ENCODE measurements around the gene HHEX.

Gene HHEX

GRCh38 chr10:92732958-92733357, 43.2 kb downstream of the HHEX start:
- no peak for TF ChIP-seq CTCF (conservative IDR thresholded peaks at IDR 0.05; ENCODE audit: low read depth, low read length)
- Histone ChIP-seq H4K20me1 (ENCODE audit: insufficient read depth) (no peaks in the 10 kb centered on the region), H3K36me3 (ENCODE audit: insufficient read depth) (no peaks in the 10 kb centered on the region), H3K27me3 (ENCODE audit: insufficient read depth, low read depth) (peaks cover 10% of the 10 kb centered on the region; the same call in 1 of the 2 replicates), H2AFZ (ENCODE audit: low read depth) (no peak overlapping the region), H3K4me1 (ENCODE audit: low read depth, poor library complexity, severe bottlenecking) (peaks cover 15% of the 10 kb centered on the region), H3K27ac (no peak overlapping the region), H3K4me3 (IDR thresholded peaks at IDR 0.05; ENCODE audit: insufficient read depth, low read depth, low read length) (no peak overlapping the region), H3K4me2 (no peak overlapping the region), H3K9ac (no peak overlapping the region), H3K79me2 (ENCODE audit: insufficient read depth, low read depth) (no peaks in the 10 kb centered on the region)

- Histone ChIP-seq H3K4me2 (no peak overlapping the region), H3K27me3 (ENCODE audit: insufficient read depth, low read depth) (peaks cover 3% of the 10 kb centered on the region; the same call in 1 of the 2 replicates), H3K9ac (no peak overlapping the region), H3K27ac (no peak overlapping the region), H3K4me3 (IDR thresholded peaks at IDR 0.05; ENCODE audit: insufficient read depth, low read depth, low read length) (no peak overlapping the region), H3K36me3 (ENCODE audit: insufficient read depth) (no peaks in the 10 kb centered on the region), H2AFZ (ENCODE audit: low read depth) (no peak overlapping the region), H4K20me1 (ENCODE audit: insufficient read depth) (no peaks in the 10 kb centered on the region), H3K4me1 (ENCODE audit: low read depth, poor library complexity, severe bottlenecking) (peaks cover 11% of the 10 kb centered on the region), H3K79me2 (ENCODE audit: insufficient read depth, low read depth) (no peaks in the 10 kb centered on the region)
- TF ChIP-seq CTCF (conservative IDR thresholded peaks at IDR 0.05; ENCODE audit: low read depth, low read length), result no peak
Measured at GRCh38 chr10:92734301-92734700, 44.5 kb downstream of the HHEX start.

GRCh38 chr10:92735938-92736337, 46.2 kb downstream of the HHEX start:
- no peaks in the 10 kb centered on the region for H3K36me3 ChIP-seq (ENCODE audit: insufficient read depth)
- no peak overlapping the region for H3K9ac ChIP-seq
- no peaks in the 10 kb centered on the region for H3K79me2 ChIP-seq (ENCODE audit: insufficient read depth, low read depth)
- no peak for TF ChIP-seq CTCF (conservative IDR thresholded peaks at IDR 0.05; ENCODE audit: low read depth, low read length)
- H3K27me3 ChIP-seq (ENCODE audit: insufficient read depth, low read depth), result no peaks in the 10 kb centered on the region; the same call in 1 of the 2 replicates
- peaks cover 4% of the 10 kb centered on the region for H3K4me1 ChIP-seq (ENCODE audit: low read depth, poor library complexity, severe bottlenecking)
- no peaks in the 10 kb centered on the region for H4K20me1 ChIP-seq (ENCODE audit: insufficient read depth)
- H3K4me2 ChIP-seq, result no peak overlapping the region
- H3K4me3 ChIP-seq (IDR thresholded peaks at IDR 0.05; ENCODE audit: insufficient read depth, low read depth, low read length), result no peak overlapping the region
- no peak overlapping the region for H3K27ac ChIP-seq
- no peak overlapping the region for H2AFZ ChIP-seq (ENCODE audit: low read depth)

GRCh38 chr10:92737484-92737883, 47.7 kb downstream of the HHEX start:
- Histone ChIP-seq H3K9ac (no peak overlapping the region), H3K79me2 (ENCODE audit: insufficient read depth, low read depth) (no peaks in the 10 kb centered on the region), H3K27ac (no peak overlapping the region), H3K4me2 (no peak overlapping the region), H2AFZ (ENCODE audit: low read depth) (no peak overlapping the region), H3K36me3 (ENCODE audit: insufficient read depth) (no peaks in the 10 kb centered on the region), H3K4me3 (IDR thresholded peaks at IDR 0.05; ENCODE audit: insufficient read depth, low read depth, low read length) (no peak overlapping the region), H3K27me3 (ENCODE audit: insufficient read depth, low read depth) (no peaks in the 10 kb centered on the region), H4K20me1 (ENCODE audit: insufficient read depth) (no peaks in the 10 kb centered on the region), H3K4me1 (ENCODE audit: low read depth, poor library complexity, severe bottlenecking) (peaks cover 19% of the 10 kb centered on the region)
- no peak for TF ChIP-seq CTCF (conservative IDR thresholded peaks at IDR 0.05; ENCODE audit: low read depth, low read length)
